Measurements from ENCODE around the gene MAU2.
A peak's percentile ranks its signal among the peaks of the same experiment; 100 is the strongest.
"Not testable (repeated sequence)": the region's sequence is repeated elsewhere in the genome, so short reads cannot be mapped to it uniquely, and the experiment has no call there.

The MAU2 gene

GRCh38 chr19:19385896-19386869, 65.6 kb downstream of the MAU2 start:
- DNase-seq, result no peak

GRCh38 chr19:19387108-19387507, 66.5 kb downstream of the MAU2 start:
- DNase-seq, result no peak

- no peak for DNase-seq
These were observed 68.2 kb downstream of the MAU2 start for GRCh38 chr19:19388568-19389555.

- DNase-seq, result not testable (repeated sequence)
These were observed 69.1 kb downstream of the MAU2 start for GRCh38 chr19:19389683-19390082.

GRCh38 chr19:19394333-19394732, 73.7 kb downstream of the MAU2 start:
- not testable (repeated sequence) for DNase-seq

GRCh38 chr19:19399733-19400433, 79.3 kb downstream of the MAU2 start:
- DNase-seq, result no peak

- DNase-seq, result no peak
These were observed 82.2 kb downstream of the MAU2 start for GRCh38 chr19:19402656-19403372.

- DNase-seq, result no peak
These were observed 82.8 kb downstream of the MAU2 start for GRCh38 chr19:19403373-19403901.

GRCh38 chr19:19404879-19405860, 84.5 kb downstream of the MAU2 start, which contains the start of gene GATAD2A:
Gene GATAD2A, plus strand, starts transcription at chr19:19405675. Its CDS starts 59,671 bp downstream, at chr19:19465346.
- peak; percentile 92 for DNase-seq

GRCh38 chr19:19405971-19406877, 85.6 kb downstream of the MAU2 start:
- peak; percentile 67 for DNase-seq

GRCh38 chr19:19406878-19407632, 86.4 kb downstream of the MAU2 start:
- DNase-seq, result no peak

GRCh38 chr19:19407633-19407930, 87.0 kb downstream of the MAU2 start:
- no peak for DNase-seq
